ENCODE measurements around the gene C10orf105. TPM values are rescaled to one million over a fixed set of nuclear protein-coding genes. Genes with fewer than 3 reads are reported as not detected.

C10orf105 gene
- total RNA-seq, 2 experiments from 2014 or later = 0.73 to 1.1 TPM

DNA sequence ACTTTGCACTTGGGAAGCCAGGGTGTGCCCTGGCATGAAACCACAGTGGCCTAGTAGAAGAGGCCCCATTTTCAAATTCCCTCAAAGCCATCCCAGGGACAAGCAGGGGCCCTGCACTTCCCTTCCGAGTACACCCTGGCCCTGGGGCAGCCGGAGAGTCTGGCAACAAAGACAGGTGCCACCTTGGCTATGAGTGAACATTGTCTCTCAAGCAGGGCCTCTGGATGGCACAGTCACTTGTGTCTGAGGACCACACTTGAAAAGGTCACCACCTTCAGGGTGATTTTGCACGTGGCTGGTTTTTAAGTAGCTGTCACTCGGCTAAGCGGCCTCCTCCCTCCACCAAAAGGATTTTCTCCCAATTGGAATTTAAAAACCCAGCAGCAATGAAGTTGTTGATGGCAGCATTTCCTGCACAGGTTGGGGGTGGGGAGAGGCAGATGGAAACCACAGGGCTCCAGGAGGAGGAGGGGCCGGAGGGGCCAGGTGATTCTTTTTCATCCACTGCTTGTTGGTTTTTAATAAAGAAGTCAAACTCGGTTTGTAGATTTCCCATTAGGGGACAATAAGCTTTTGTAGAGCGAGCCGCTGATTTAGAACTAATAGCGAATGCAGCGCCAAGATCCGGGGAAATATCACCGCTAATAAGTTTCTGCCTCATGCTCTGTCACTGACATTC lies 33.9 kb downstream of the C10orf105 start:
- ATAC-seq = no peak
- ChIA-PET CTCF (interaction anchor here (0.8 to 1.6 kb wide), 3 partner anchors 9 to 22 kb away, joined by 3 to 6 read pairs (median 5); no protein-coding TSS in a partner anchor), POLR2A (no interaction called here)
- Mint-ChIP-seq H3K27me3 (ENCODE audit: low read depth) (peaks cover 5% of the 10 kb centered on the region), H3K27ac (no peak overlapping the region), H3K4me1 (ENCODE audit: low read depth) (peaks cover 8% of the 10 kb centered on the region), H3K4me3 (no peak overlapping the region), H3K9me3 (ENCODE audit: insufficient read depth) (peaks cover 4% of the 10 kb centered on the region), H3K36me3 (ENCODE audit: low read depth) (peaks cover 4% of the 10 kb centered on the region)
- DNase-seq = no peak

DNA sequence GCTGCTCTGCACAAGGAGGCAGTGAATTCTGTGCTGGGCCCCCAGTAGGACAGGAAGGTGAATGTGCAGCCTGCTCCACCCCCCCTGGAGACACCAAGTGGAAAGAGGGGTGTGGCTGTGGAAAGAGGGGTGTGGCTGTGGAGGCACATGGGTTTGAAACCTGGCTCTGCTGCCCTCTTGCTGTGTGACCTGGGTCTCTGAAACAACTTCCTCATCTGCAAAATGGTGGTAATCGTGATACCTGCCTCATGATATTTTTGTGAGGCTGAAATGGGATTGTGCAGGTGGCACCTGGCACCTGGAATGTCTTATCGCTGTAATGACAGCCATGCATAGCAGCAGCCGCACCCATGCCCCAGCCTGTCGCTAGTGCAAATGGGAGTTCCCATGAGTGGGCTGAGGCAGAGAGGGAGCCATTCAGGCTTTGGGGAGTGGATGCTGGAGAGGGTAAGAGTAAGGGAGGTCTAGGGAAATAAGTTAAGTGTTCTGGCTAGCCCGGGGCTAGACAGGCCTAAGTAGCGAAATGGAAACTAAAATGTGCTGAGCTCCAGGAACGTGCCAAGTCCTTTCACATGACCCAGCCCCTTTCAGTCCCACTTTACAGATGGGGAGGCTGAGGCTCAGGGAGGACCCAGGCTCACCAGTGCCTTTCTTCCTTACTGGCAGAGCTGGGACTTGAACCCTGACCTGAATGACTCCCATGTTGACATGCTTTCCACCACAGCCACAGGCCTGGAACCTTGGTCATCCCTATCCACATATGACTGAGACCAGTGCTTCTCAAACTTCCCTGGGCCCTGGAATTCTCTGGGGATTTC lies 35.0 kb downstream of the C10orf105 start:
- H3K4me1 Mint-ChIP-seq (ENCODE audit: low read depth) = peaks cover 8% of the 10 kb centered on the region
- peaks cover 9% of the 10 kb centered on the region for H3K27me3 Mint-ChIP-seq (ENCODE audit: low read depth)
- H3K9me3 Mint-ChIP-seq (ENCODE audit: insufficient read depth) = peaks cover 4% of the 10 kb centered on the region
- H3K27ac Mint-ChIP-seq = no peak overlapping the region
- ATAC-seq (peak; percentile 68), DNase-seq (peak; percentile 51)
- H3K4me3 Mint-ChIP-seq = no peak overlapping the region
- peaks cover 4% of the 10 kb centered on the region for H3K36me3 Mint-ChIP-seq (ENCODE audit: low read depth)
- ChIA-PET POLR2A (interaction anchor here (0.5 kb wide), 1 partner anchor 8 kb away, joined by 6 read pairs; no protein-coding TSS in a partner anchor), CTCF (interaction anchor here (0.8 to 1.7 kb wide), 3 partner anchors 10 to 24 kb away, joined by 3 to 6 read pairs (median 5); no protein-coding TSS in a partner anchor)

DNA sequence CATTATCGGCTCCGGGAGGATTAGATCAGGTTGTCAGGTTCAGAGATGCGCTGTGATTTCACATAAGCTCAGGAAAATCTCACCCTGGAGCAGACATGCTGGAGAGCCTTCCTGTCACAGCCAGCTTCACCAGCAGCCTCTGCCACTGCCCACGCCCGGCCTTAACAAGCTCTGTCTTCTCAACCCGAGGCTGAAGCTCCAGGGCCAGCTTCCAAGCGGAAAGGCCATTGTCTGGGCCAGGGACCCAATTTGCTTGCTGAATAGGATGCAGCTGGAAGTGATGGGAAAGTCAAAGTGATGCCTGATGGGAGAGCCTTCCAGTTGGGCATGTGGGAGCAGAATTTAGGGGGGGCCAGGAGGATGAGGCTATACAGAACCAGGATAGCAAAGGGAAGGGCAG lies 36.3 kb downstream of the C10orf105 start:
- Mint-ChIP-seq H3K9me3 (ENCODE audit: insufficient read depth) (peaks cover 4% of the 10 kb centered on the region), H3K4me1 (ENCODE audit: low read depth) (peaks cover 8% of the 10 kb centered on the region), H3K36me3 (ENCODE audit: low read depth) (peaks cover 4% of the 10 kb centered on the region), H3K27me3 (ENCODE audit: low read depth) (peaks cover 9% of the 10 kb centered on the region), H3K27ac (no peak overlapping the region), H3K4me3 (no peak overlapping the region)
- POLR2A ChIA-PET = no interaction called here
- CTCF ChIA-PET = interaction anchor here (1.0 to 1.7 kb wide), 3 partner anchors 13 to 128 kb away, joined by 3 to 6 read pairs (median 3); no protein-coding TSS in a partner anchor
- ATAC-seq = no peak
- no peak for DNase-seq

DNA sequence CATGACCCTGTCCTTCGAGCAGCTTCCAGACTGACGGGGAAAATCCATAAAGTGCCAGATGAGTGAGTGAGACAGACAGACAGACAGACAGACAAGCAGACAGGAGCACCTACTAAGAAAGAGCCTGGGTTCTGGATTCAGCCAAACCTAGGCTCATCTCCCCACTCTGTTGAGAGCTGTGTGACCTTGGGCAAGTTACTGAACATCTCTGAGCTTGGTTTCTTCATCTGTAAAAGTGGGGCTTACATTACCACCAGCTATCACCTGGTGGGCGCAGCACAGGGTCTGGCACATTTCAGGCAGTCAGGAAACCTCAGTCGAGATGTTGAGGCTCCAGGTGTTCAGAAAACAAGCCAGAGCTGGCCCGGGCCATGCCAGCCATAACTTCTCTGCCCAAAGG lies 37.6 kb downstream of the C10orf105 start:
- Mint-ChIP-seq H3K9me3 (ENCODE audit: insufficient read depth) (no peaks in the 10 kb centered on the region), H3K4me3 (no peak overlapping the region), H3K27me3 (ENCODE audit: low read depth) (peaks cover 9% of the 10 kb centered on the region), H3K27ac (no peak overlapping the region), H3K36me3 (ENCODE audit: low read depth) (no peaks in the 10 kb centered on the region), H3K4me1 (ENCODE audit: low read depth) (peaks cover 8% of the 10 kb centered on the region)
- no peak for ATAC-seq
- POLR2A ChIA-PET = no interaction called here
- CTCF ChIA-PET = no interaction called here
- no peak for DNase-seq

DNA sequence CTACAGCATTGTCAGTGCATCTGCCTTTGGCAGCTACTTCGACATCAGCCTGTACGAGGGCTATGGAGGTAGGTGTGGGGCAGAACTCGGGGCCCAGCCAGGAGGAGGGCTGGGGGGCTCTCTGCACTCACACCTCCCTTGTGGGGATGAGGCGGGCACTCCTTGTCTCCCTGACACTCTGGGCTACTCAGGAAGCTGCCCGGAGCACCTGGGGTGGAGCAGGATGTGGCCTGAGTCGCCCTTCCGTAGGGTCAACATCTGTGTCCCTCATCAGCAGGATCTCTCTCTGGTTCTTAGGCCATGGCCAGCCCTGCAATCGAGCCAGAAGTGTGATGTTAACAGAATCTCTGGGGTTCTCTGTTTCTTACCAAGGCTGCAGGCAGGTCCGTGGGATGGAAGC lies 40.2 kb downstream of the C10orf105 start:
- ATAC-seq = no peak
- DNase-seq = no peak
- Mint-ChIP-seq H3K27ac (no peak overlapping the region), H3K27me3 (ENCODE audit: low read depth) (peaks cover 9% of the 10 kb centered on the region), H3K9me3 (ENCODE audit: insufficient read depth) (no peaks in the 10 kb centered on the region), H3K4me1 (ENCODE audit: low read depth) (peaks cover under 1% of the 10 kb centered on the region), H3K4me3 (no peak overlapping the region), H3K36me3 (ENCODE audit: low read depth) (no peaks in the 10 kb centered on the region)
- CTCF ChIA-PET = interaction anchor here (1.7 to 2.0 kb wide), 2 partner anchors 18 to 28 kb away, joined by 5 to 9 read pairs; no protein-coding TSS in a partner anchor
- POLR2A ChIA-PET = no interaction called here

DNA sequence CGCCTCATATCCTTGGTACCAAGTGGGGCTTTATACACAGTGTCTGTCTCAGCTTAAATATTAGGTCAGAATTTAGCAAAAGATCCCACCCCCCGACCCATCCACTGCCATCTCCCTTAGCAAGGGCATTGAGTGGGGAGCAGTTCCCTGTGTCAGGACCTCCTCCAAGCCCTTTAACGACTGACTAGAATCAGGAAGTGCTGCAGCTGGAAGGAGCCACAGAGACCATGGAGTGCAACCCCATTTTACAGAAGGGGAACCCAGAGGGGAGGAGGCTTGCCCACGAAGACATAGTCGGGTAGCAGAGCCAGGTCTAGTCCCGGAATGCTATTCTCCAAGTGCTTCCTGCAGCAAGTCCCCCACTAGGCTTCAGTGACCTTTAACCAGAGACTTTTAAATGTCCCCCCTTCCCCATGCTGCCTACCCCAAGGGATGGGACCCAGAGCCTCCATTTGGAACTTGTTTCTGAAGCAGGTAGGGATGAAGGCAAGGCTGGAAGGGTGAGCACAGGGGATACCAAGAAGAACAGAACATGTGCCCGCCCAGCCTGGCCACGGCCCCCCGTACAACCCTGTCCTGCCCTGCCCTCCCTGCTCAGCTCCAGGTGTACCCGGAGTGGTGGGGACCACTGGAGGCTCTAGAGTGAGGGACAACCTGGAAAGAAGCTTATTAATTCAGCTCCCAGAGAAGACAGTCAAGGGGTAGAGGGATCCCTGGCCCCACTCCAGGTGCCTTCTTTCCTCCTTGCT lies 41.3 kb downstream of the C10orf105 start:
- ATAC-seq (no peak), DNase-seq (no peak)
- ChIA-PET POLR2A (no interaction called here), CTCF (interaction anchor here (1.6 to 1.7 kb wide), 2 partner anchors 14 to 29 kb away, joined by 3 to 5 read pairs; no protein-coding TSS in a partner anchor)
- Mint-ChIP-seq H3K4me1 (ENCODE audit: low read depth) (no peaks in the 10 kb centered on the region), H3K4me3 (no peak overlapping the region), H3K9me3 (ENCODE audit: insufficient read depth) (no peaks in the 10 kb centered on the region), H3K36me3 (ENCODE audit: low read depth) (no peaks in the 10 kb centered on the region), H3K27me3 (ENCODE audit: low read depth) (peaks cover 6% of the 10 kb centered on the region), H3K27ac (no peak overlapping the region)

DNA sequence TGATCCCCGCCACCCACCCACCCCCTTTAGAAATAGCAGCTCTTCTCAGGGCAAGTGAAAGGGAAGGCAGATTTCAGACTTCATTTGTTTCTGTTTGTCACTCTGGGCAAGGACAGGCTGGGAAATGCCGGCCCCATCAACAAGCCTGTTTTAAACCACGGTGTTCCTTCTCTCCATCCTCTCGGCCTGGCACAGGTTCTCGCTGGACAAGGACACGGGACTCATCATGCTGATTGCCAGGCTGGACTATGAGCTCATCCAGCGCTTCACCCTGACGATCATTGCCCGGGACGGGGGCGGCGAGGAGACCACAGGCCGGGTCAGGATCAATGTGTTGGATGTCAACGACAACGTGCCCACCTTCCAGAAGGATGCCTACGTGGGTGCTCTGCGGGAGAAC lies 42.3 kb downstream of the C10orf105 start:
- POLR2A ChIA-PET = no interaction called here

DNA sequence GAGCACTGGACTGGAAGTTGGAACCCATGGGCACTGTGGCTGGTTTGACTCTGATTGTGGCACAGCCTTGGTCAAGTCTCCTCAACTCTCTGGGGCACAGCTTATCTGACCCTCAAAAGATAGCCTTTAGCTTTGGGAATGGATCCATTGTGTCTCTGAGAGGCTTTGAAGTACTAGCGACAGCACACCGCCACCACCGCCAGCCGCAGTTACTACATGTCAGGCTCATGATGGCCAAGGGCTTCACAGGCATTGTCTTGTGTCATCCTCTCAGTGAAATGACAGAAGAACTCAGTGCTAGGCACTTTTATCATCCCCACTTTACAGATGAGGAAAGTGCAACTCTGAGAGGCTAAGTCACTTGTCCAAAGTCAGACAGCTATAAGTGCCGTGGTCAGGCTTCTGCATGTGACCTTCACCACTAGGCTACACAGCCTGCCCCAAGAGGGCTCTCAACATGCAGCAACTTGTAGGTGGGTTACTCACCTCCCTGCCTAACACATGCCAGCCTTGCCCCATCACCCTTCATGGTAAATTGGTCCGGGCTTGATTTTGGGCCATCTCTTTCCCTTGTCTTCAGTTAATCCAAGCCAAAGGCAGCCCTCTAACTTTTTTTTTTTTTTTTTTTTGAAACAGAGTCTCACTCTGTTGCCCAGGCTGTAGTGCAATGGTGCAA lies 44.1 kb downstream of the C10orf105 start:
- POLR2A ChIA-PET = interaction anchor here (0.6 kb wide), 1 partner anchor 82 kb away, joined by 4 read pairs; no protein-coding TSS in a partner anchor
- Mint-ChIP-seq H3K27me3 (ENCODE audit: low read depth) (peaks cover 4% of the 10 kb centered on the region), H3K4me3 (no peak overlapping the region), H3K27ac (no peak overlapping the region), H3K4me1 (ENCODE audit: low read depth) (no peaks in the 10 kb centered on the region), H3K9me3 (ENCODE audit: insufficient read depth) (no peaks in the 10 kb centered on the region), H3K36me3 (ENCODE audit: low read depth) (no peaks in the 10 kb centered on the region)
- CTCF ChIA-PET = no interaction called here
- DNase-seq (no peak), ATAC-seq (no peak)

More for the DNA sequence above, 42.3 kb downstream of the C10orf105 start:
- ATAC-seq = no peak
- no peaks in the 10 kb centered on the region for H3K4me1 Mint-ChIP-seq (ENCODE audit: low read depth)
- H3K9me3 Mint-ChIP-seq (ENCODE audit: insufficient read depth) = no peaks in the 10 kb centered on the region
- no peak overlapping the region for H3K27ac Mint-ChIP-seq
- H3K27me3 Mint-ChIP-seq (ENCODE audit: low read depth) = peaks cover 4% of the 10 kb centered on the region
- H3K36me3 Mint-ChIP-seq (ENCODE audit: low read depth) = no peaks in the 10 kb centered on the region
- no peak for DNase-seq
- no peak overlapping the region for H3K4me3 Mint-ChIP-seq
- CTCF ChIA-PET = interaction anchor here (1.2 to 1.6 kb wide), 3 partner anchors 13 to 30 kb away, joined by 3 to 5 read pairs (median 3); no protein-coding TSS in a partner anchor

DNA sequence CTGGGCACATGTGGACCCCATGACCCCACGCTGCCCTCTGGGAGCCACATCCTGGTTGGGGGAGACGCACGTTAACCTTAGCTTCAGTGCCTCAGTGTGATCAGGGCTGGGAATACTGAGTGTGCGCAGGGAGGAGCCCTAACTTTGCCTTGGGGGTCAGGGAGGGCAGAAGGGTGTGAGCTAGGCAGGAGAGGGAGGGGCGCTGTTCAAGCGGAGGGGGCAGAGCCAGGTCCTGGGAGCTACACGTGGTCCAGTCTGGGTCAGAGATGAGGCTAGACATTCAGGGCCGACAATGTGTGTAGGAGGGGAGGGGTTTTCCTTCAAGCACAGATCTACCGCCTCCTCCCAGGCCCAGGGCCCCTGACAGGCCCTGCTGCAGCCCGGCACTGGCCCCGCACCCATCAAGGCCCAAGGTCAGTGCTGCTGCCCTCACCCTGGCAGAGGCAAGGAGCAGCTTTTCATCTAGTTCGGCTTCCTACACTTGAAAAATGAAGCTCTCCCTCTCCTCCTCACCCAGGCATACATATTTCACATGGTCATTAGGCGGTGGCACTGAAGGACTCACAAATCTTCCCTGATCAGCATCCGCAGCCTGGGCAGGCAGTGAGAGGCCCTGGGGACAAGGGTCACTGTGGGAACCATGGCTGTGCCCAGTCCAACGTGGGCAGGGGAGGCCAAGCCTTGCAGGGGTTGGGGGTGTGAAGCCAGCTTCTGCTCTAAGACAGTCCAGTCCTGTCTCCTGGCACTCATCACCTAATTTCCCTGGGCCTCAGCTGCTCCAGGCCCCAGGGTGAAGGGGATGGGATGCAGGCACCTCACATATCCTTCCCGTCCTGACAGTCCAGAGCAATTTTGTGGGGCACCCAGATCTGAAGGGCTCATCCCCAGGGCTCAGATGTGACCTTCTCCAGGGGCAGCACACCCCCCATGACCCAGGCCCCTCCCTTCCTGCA lies 47.3 kb downstream of the C10orf105 start:
- no peak for DNase-seq
- Mint-ChIP-seq H3K4me3 (no peak overlapping the region), H3K27me3 (ENCODE audit: low read depth) (no peaks in the 10 kb centered on the region), H3K27ac (peak overlapping the region; percentile 29), H3K9me3 (ENCODE audit: insufficient read depth) (no peaks in the 10 kb centered on the region), H3K4me1 (ENCODE audit: low read depth) (peaks cover 8% of the 10 kb centered on the region), H3K36me3 (ENCODE audit: low read depth) (no peaks in the 10 kb centered on the region)
- CTCF ChIA-PET = no interaction called here
- ATAC-seq = no peak
- POLR2A ChIA-PET = no interaction called here

DNA sequence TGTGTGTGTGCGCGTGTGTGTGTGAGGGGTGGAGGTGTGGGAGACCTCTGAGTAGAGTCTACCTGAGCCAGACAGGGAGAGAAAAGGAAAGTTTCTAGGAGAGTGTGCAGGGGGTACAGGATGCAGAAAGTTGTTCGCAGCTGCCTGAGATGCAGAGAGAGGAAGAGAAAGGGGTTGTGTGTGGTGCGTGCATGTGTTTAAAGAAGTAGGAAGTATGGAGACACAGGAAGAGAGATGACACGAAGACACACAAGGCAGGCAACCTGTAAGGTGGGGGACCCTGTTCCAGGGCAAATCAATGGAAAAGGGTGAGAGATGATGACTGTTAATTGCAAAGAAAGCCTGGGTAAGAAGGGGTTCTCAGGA lies 52.2 kb downstream of the C10orf105 start:
- no peak overlapping the region for H3K4me3 Mint-ChIP-seq
- ChIA-PET CTCF (interaction anchor here (0.6 to 1.7 kb wide), 3 partner anchors 41 to 144 kb away, joined by 3 to 9 read pairs (median 3); no protein-coding TSS in a partner anchor), POLR2A (no interaction called here)
- no peaks in the 10 kb centered on the region for H3K9me3 Mint-ChIP-seq (ENCODE audit: insufficient read depth)
- DNase-seq (peak; percentile 39), ATAC-seq (peak; percentile 67)
- peaks cover 27% of the 10 kb centered on the region for H3K4me1 Mint-ChIP-seq (ENCODE audit: low read depth)
- peak overlapping the region; percentile 80 for H3K27ac Mint-ChIP-seq
- peaks cover 4% of the 10 kb centered on the region for H3K27me3 Mint-ChIP-seq (ENCODE audit: low read depth)
- H3K36me3 Mint-ChIP-seq (ENCODE audit: low read depth) = no peaks in the 10 kb centered on the region
